ENCODE data around the gene MTHFD2L. TPM values are rescaled to one million over a fixed set of nuclear protein-coding genes. Genes with fewer than 3 reads are reported as not detected.

Gene MTHFD2L
- polyA plus RNA-seq, 1 donor from 2014 or later, result 43.5 TPM

GRCh38 chr4:74314944-74315343 is 157.0 kb downstream of the MTHFD2L start:
- H3K4me2 ChIP-seq (ENCODE audit: low read length), result no peak overlapping the region

GRCh38 chr4:74315376-74315775 is 157.5 kb downstream of the MTHFD2L start:
- Histone ChIP-seq H3K4me2 (ENCODE audit: low read length) (no peak overlapping the region), H3K9ac (ENCODE audit: low read length) (no peak overlapping the region), H3F3A (ENCODE audit: insufficient read depth, low read length, poor library complexity, severe bottlenecking) (no peaks in the 10 kb centered on the region)
- TF ChIP-seq CTCF (IDR thresholded peaks at IDR 0.05; ENCODE audit: poor library complexity, severe bottlenecking), result no peak
- no peak for TF ChIP-seq RAD21 (conservative IDR thresholded peaks at IDR 0.05)
- TF ChIP-seq EZH2 (IDR thresholded peaks at IDR 0.05; ENCODE audit: borderline replicate concordance, insufficient read depth, low read length, poor library complexity, severe bottlenecking), result no peak
- TF ChIP-seq SMC3 (conservative IDR thresholded peaks at IDR 0.05; ENCODE audit: poor library complexity), result no peak
- TF ChIP-seq MXI1 (conservative IDR thresholded peaks at IDR 0.05; ENCODE audit: poor library complexity, severe bottlenecking), result no peak
- no peak for TF ChIP-seq REST (IDR thresholded peaks at IDR 0.05; ENCODE audit: borderline replicate concordance)

More at GRCh38 chr4:74314944-74315343, 157.0 kb downstream of the MTHFD2L start:
- no peaks in the 10 kb centered on the region for H3K36me3 ChIP-seq (ENCODE audit: insufficient read depth, low read length)
- no peaks in the 10 kb centered on the region for H3K9me2 ChIP-seq (ENCODE audit: insufficient read depth, low read length)
- no peaks in the 10 kb centered on the region for H4K20me1 ChIP-seq (ENCODE audit: insufficient read depth)
- H3K27ac ChIP-seq (ENCODE audit: low read length), result no peak overlapping the region
- H3K27me3 ChIP-seq (ENCODE audit: insufficient read depth, low read depth, low read length), result no peaks in the 10 kb centered on the region
- no peaks in the 10 kb centered on the region for H3K79me2 ChIP-seq (replicated peaks; ENCODE audit: insufficient read depth, low read length)
- H2AFZ ChIP-seq (ENCODE audit: low read depth, low read length), result no peak overlapping the region
- TF ChIP-seq RAD21 (conservative IDR thresholded peaks at IDR 0.05), result no peak
- TF ChIP-seq EZH2 (IDR thresholded peaks at IDR 0.05; ENCODE audit: borderline replicate concordance, insufficient read depth, low read length, poor library complexity, severe bottlenecking), result no peak
- no peak for TF ChIP-seq CTCF (IDR thresholded peaks at IDR 0.05; ENCODE audit: poor library complexity, severe bottlenecking)
- no peak for TF ChIP-seq TAF1 (IDR thresholded peaks at IDR 0.05; ENCODE audit: low read depth)
- TF ChIP-seq EP300 (conservative IDR thresholded peaks at IDR 0.05; ENCODE audit: poor library complexity, severe bottlenecking), result no peak
- no peak for TF ChIP-seq POLR2AphosphoS5 (IDR thresholded peaks at IDR 0.05)
- TF ChIP-seq REST (IDR thresholded peaks at IDR 0.05; ENCODE audit: borderline replicate concordance), result no peak
- TF ChIP-seq MXI1 (conservative IDR thresholded peaks at IDR 0.05; ENCODE audit: poor library complexity, severe bottlenecking), result no peak
- no peak for TF ChIP-seq SMC3 (conservative IDR thresholded peaks at IDR 0.05; ENCODE audit: poor library complexity)
- H3K9ac ChIP-seq (ENCODE audit: low read length), result no peak overlapping the region
- no peak overlapping the region for H3K4me3 ChIP-seq (ENCODE audit: low read length)
- H3K9me3 ChIP-seq (ENCODE audit: low read length), result no peaks in the 10 kb centered on the region
- H3F3A ChIP-seq (ENCODE audit: insufficient read depth, low read length, poor library complexity, severe bottlenecking), result no peaks in the 10 kb centered on the region

More at GRCh38 chr4:74315376-74315775, 157.5 kb downstream of the MTHFD2L start:
- Histone ChIP-seq H3K36me3 (ENCODE audit: insufficient read depth, low read length) (no peaks in the 10 kb centered on the region), H2AFZ (ENCODE audit: low read depth, low read length) (no peak overlapping the region), H3K4me3 (ENCODE audit: low read length) (no peak overlapping the region), H4K20me1 (ENCODE audit: insufficient read depth) (no peaks in the 10 kb centered on the region), H3K9me3 (ENCODE audit: low read length) (no peaks in the 10 kb centered on the region), H3K79me2 (replicated peaks; ENCODE audit: insufficient read depth, low read length) (no peaks in the 10 kb centered on the region), H3K27me3 (ENCODE audit: insufficient read depth, low read depth, low read length) (no peaks in the 10 kb centered on the region), H3K9me2 (ENCODE audit: insufficient read depth, low read length) (no peaks in the 10 kb centered on the region), H3K27ac (ENCODE audit: low read length) (no peak overlapping the region)

Measured in neural cell (in vitro differentiated cells).